Coronary artery (tissue), 2 donors: ENCODE results near the gene MT1A.
A peak's percentile ranks its signal among the peaks of the same experiment; 100 is the strongest.

Source experiments
- DNase-seq: peaks from one replicate; pipeline ENCODE4 v3.0.0-alpha.2; 2017; ENCODE audit warnings: low spot score
- H3K27ac ChIP-seq, 2 donors: fragments of 200-600 bp; sonication (generic); one replicate each; pipeline ENCODE4 v1.5.1; 2016 to 2019
- H3K4me3 ChIP-seq: fragments of 200-600 bp; sonication (generic); 2 replicates; pipeline ENCODE4 v1.5.1; 2016; ENCODE audit warnings: mild to moderate bottlenecking, moderate library complexity
- TF ChIP-seq, protein P1 (sequence below): fragments of 200-600 bp; sonication (generic); IDR thresholded peaks from one replicate; pipeline ENCODE4 v1.5.1; 2019; ENCODE audit warnings: antibody characterized with exemption

The MT1A gene

DNA sequence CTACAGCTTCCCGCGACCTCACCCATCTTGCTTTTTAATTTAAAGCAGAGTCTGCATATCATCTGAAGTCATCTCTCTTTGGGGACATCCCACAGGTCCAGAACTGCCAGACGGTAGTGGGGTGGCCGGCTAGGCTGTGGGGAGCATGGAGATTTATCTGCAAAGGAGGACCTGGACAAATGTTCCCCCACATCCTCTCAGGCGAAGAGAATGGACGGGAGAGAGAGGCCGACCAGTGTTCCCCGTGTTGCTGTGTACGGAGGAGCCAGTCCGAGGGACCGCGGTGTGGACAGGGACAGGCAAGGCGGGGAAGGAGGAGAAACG lies 6.7 kb upstream of the MT1A start:
- DNase-seq: no peak
- H3K4me3 ChIP-seq: peak overlapping the region; percentile 72
- H3K27ac ChIP-seq: peak overlapping the region; percentile 85 to 90
- TF ChIP-seq, protein P1, sequence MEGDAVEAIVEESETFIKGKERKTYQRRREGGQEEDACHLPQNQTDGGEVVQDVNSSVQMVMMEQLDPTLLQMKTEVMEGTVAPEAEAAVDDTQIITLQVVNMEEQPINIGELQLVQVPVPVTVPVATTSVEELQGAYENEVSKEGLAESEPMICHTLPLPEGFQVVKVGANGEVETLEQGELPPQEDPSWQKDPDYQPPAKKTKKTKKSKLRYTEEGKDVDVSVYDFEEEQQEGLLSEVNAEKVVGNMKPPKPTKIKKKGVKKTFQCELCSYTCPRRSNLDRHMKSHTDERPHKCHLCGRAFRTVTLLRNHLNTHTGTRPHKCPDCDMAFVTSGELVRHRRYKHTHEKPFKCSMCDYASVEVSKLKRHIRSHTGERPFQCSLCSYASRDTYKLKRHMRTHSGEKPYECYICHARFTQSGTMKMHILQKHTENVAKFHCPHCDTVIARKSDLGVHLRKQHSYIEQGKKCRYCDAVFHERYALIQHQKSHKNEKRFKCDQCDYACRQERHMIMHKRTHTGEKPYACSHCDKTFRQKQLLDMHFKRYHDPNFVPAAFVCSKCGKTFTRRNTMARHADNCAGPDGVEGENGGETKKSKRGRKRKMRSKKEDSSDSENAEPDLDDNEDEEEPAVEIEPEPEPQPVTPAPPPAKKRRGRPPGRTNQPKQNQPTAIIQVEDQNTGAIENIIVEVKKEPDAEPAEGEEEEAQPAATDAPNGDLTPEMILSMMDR: no peak

DNA sequence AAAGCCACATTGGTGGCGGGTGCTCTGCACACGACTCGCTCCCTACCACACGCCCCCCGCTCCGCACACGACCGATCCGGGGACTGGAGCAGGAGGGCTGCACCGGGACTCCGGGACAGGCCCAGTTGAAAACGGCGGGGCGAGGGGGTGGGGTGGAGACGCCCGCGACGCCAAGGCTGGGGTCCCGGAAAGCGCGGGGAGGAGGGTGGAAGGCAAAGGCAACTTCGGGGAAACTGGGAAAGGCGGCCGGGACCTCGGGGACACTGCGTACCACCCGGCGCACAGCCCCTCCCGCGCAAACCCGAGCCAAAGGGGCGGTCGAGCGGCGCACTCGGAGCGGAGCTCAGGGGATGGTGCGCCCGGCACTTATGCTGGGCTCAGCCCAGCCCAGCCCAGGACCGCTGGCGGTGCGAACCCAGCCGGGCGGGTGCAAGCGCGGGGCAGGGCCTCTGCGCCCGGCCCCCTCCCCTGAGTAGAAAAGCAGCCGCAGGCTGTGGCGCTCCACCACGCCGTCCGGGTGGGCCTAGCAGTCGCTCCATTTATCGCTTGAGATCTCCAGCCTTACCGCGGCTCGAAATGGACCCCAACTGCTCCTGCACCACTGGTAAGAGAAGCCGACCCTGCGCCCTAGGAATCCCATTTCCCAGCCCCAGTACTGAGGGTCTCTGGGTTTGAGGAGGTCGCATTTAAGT lies 6.2 kb upstream of the MT1A start, which contains the start of gene MT1M:
MT1M (plus strand) TSS at position 504 of the 692 bp plus-strand sequence; CDS start at position 577, 73 bp downstream.
- TF ChIP-seq, protein P1: no peak
- peak within 1 kb of the TSS; percentile 72 for H3K4me3 ChIP-seq
- DNase-seq: peak; percentile 92
- H3K27ac ChIP-seq: peak within 1 kb of the TSS; percentile 85 to 90

DNA sequence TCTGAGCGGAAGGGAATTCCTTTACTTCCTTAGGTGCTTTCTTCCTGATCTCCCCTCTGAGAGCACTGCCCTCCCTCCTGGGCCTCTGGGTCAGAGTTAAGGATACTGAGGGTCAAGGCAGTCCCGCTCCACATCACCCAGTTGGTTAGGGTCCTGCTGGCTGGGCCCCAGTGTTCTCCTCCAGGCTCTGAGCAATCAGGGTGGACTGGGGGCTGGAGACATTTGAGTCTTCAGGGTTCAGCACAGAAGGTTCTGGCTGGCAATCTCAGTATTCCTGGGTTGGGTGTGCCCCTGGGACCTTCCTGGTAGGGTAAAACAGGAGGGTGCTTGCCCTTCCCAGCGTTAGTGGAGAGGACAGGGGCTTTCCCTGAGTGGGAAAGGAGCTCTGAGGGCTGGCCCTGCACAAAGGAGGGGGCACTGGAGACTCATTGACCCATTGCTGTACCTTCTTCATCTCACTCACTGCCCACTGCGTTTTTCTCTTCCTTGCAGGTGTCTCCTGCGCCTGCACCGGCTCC lies 5.6 kb upstream of the MT1A start:
- H3K4me3 ChIP-seq: peak overlapping the region; percentile 72
- H3K27ac ChIP-seq: peak overlapping the region; percentile 85 to 90
- TF ChIP-seq, protein P1: no peak
- no peak for DNase-seq

DNA sequence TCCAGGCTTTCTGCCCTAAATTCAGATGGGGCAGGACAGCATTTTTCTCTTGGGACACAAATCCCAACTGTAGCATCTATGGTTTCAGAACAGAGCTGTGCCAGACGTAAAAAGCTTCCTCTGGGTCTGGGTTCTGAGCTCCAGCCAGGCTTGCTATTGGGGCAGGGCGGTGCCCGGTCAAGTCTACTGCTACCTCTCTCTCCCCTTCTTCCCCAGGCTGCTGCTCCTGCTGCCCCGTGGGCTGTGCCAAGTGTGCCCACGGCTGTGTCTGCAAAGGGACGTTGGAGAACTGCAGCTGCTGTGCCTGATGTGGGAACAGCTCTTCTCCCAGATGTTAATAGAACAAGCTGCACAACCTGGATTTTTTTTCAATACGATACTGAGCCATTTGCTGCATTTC lies 4.9 kb upstream of the MT1A start:
- TF ChIP-seq, protein P1: no peak
- DNase-seq: no peak
- Histone ChIP-seq H3K4me3 (peak overlapping the region; percentile 72), H3K27ac (peak overlapping the region; percentile 85 to 90)

DNA sequence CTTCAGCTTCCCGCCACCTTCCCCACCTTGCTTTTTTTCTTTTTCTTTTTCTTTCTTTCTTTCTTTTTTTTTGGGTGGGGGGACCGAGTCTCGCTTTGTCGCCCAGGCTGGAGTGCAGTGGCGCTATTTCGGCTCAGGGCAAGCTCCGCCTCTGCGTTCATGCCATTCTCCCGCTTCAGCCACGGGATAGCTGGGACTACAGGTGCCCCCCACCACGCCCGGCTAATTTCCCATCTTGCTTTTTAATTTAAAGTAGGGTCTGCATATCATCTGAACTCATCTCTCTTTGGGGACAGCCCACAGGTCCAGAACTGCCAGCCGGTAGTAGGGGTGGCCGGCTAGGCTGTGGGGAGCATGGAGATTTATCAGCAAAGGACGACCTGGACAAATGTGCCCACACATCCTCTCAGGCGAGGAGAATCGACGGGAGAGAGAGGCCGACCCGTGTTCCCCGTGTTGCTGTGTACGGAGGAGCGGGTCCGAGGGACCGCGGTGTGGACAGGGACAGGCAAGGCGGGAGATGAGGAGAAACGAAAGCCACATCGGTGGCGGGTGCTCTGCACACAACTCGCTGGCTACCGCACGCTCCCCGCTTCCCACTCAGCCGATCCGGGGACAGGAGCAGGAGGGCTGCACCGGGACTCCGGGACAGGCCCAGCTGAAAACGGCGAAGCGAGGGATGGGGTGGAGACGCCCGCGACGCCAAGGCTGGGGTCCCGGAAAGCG lies 3.6 kb upstream of the MT1A start:
- TF ChIP-seq, protein P1: no peak
- Histone ChIP-seq H3K4me3 (peak overlapping the region; percentile 54), H3K27ac (peak overlapping the region in 1 of 2 donors; percentile 41)
- no peak for DNase-seq

DNA sequence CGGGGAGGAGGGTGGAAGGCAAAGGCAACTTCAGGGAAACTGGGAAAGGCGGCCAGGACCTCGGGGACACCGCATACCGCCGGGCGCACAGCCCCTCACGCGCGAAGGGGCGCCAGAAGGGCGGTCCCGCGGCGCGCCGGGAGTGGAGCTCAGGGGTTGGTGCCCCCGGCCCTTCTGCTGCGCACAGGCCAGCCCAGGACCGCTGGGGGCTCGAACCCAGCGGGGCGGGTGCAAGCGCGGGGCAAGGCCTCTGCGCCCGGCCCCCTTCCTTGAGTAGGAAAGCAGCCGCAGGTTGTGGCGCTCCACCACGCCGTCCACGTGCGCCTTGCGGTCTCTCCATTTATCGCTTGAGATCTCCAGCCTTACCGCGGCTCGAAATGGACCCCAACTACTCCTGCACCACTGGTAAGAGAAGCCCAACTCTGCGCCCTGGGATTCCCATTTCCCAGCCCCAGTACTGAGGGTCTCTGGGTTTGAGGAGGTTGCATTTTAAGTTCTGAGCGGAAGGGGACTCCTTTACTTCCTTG lies 3.0 kb upstream of the MT1A start:
- peak overlapping the region in 1 of 2 donors; percentile 41 for H3K27ac ChIP-seq
- TF ChIP-seq, protein P1: no peak
- H3K4me3 ChIP-seq: peak overlapping the region; percentile 54
- no peak for DNase-seq
